Progenitor cell of endocrine pancreas (in vitro differentiated cells): Measurements from ENCODE around the gene SLC18A3. TPM values are rescaled to one million over a fixed set of nuclear protein-coding genes. Genes with fewer than 3 reads are reported as not detected.

ENCODE experiments used
- DNase-seq: peaks from one replicate; pipeline ENCODE4 v3.0.0; 2021; ENCODE audit warnings: low spot score; ENCODE audit not compliant: unreplicated experiment
- H3K27ac Mint-ChIP-seq: 2 replicates; pipeline ENCODE4 v1.8.0; 2021; ENCODE audit warnings: mild to moderate bottlenecking, moderate library complexity, mixed read lengths
- H3K27me3 Mint-ChIP-seq: 2 replicates; pipeline ENCODE4 v1.8.0; 2021; ENCODE audit warnings: mixed read lengths
- H3K36me3 Mint-ChIP-seq: 2 replicates; pipeline ENCODE4 v1.8.0; 2022; ENCODE audit warnings: mixed read lengths; ENCODE audit not compliant: insufficient read depth
- H3K4me1 Mint-ChIP-seq: 2 replicates; pipeline ENCODE4 v1.8.0; 2021; ENCODE audit warnings: low read depth, mixed read lengths
- H3K4me3 Mint-ChIP-seq: 2 replicates; pipeline ENCODE4 v1.8.0; 2021; ENCODE audit warnings: low read depth, mild to moderate bottlenecking, moderate library complexity, mixed read lengths
- H3K9me3 Mint-ChIP-seq: 2 replicates; pipeline ENCODE4 v1.8.0; 2021; ENCODE audit warnings: low read depth, mixed read lengths
- total RNA-seq: library from RNA; stranded (reverse); gene quantifications from 2 replicates; pipeline ENCODE4 v1.2.1, GENCODE V29; 2021
- TF ChIP-seq, protein P1 (sequence below): fragments of 200-600 bp; sonication (generic); IDR thresholded peaks from one replicate; pipeline ENCODE4 v1.5.0; 2021; ENCODE audit warnings: antibody characterized with exemption, mild to moderate bottlenecking; ENCODE audit not compliant: unreplicated experiment

SLC18A3 gene
- total RNA-seq, 1 donor from 2014 or later = not detected

DNA sequence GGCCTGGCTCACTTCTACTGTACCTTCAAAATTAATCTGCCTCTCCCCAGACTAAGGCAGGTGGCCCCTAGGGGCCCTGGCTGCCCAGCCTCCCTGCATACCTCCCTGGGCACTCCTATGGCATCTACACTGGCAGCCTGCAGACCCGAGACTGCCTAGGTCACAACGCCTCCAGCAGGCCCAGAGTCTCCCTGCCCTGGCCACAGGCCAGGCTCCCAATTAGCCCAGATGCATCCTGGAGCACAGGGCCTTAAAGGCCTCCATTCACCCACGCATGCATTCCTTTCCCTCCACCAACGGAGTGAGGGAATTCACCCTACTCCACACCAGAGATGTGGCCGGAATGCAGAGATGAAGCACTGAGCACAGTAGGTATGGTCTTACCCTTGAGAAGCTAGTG is 5.6 kb downstream of the SLC18A3 start:
- H3K36me3 Mint-ChIP-seq = no peaks in the 10 kb centered on the region
- H3K4me1 Mint-ChIP-seq = no peaks in the 10 kb centered on the region
- H3K9me3 Mint-ChIP-seq = no peaks in the 10 kb centered on the region
- no peak overlapping the region for H3K4me3 Mint-ChIP-seq
- TF ChIP-seq, protein P1, sequence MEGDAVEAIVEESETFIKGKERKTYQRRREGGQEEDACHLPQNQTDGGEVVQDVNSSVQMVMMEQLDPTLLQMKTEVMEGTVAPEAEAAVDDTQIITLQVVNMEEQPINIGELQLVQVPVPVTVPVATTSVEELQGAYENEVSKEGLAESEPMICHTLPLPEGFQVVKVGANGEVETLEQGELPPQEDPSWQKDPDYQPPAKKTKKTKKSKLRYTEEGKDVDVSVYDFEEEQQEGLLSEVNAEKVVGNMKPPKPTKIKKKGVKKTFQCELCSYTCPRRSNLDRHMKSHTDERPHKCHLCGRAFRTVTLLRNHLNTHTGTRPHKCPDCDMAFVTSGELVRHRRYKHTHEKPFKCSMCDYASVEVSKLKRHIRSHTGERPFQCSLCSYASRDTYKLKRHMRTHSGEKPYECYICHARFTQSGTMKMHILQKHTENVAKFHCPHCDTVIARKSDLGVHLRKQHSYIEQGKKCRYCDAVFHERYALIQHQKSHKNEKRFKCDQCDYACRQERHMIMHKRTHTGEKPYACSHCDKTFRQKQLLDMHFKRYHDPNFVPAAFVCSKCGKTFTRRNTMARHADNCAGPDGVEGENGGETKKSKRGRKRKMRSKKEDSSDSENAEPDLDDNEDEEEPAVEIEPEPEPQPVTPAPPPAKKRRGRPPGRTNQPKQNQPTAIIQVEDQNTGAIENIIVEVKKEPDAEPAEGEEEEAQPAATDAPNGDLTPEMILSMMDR = no peak
- H3K27me3 Mint-ChIP-seq = peaks cover 91% of the 10 kb centered on the region
- no peak for DNase-seq
- no peak overlapping the region for H3K27ac Mint-ChIP-seq

DNA sequence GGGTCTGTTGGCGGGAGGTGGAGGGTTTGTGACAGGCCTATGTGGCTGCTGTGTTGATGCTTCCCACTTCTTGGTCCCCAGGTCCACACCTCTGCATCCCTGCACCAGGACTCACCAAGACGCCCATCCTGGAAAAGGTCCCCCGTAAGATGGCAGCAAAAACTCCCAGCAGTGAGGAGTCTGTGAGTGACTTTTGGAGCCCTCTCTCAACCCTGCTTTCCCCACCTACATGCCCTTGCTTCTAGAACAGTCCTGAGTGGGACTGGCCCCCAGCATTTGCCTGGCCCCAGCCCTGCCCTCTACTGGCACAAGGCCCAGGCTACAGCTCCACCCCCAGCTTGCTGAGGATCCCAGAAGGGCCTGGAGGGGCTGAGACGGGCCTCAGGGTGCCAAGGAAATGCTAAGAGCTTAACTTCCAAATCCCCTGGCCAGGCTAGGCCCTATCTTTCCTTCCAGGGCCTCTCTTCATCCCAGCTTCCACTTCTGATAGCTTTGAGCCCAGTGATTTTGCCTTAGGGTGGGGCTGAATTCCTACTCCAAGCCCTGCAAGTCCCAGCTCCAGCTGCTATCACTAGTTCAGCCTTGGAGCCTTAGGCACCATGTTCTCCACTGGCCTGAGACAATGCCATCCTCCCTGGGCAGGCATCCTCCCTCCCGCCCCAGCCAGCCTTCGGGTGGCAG is 6.5 kb downstream of the SLC18A3 start:
- Mint-ChIP-seq H3K36me3 (no peaks in the 10 kb centered on the region), H3K4me3 (no peak overlapping the region), H3K9me3 (no peaks in the 10 kb centered on the region), H3K27me3 (peaks cover 86% of the 10 kb centered on the region), H3K4me1 (no peaks in the 10 kb centered on the region), H3K27ac (no peak overlapping the region)
- TF ChIP-seq, protein P1 = no peak
- no peak for DNase-seq

DNA sequence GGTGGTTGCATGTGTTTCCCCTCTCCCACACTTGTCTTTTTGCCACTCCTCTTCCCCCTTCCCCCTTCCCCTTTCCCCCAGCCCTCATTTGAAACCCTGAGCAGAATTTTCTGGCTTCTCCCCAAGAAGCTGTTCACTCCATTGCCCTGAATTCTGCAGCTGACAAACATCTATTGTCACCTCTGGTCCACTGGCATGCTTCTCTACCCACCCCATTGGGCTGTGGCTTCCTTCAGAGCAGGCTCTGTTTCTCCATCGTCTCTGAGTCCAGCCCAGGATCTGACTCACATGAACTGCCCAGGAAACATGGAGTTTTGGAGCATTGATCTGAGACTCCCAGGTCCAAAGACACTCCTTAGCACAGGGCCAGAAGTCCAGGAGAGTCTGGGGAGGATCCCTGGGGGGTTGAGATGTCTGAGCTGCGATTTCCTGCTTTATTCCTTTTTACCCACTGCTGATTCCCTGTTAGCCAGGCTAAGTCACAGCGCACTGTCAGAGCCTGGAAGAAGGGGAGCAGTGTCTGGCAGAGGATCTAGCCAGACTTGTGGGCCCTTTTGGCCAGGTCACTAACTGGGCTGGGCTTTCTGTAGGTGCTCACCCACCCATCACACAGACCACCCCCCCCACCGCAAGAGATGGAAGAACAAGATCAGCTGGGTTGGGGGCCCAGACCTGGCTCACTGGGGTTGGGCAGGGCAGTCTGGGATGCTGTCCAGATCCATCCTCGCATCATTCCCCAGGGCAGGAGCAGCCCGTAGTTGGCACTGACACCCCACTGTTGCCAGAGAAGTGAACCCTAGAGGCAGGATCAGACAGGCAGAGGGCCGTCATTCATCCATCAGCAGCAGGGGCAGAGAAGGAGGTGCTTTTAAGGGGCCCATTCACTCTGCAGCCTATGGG is 7.3 kb downstream of the SLC18A3 start:
- Mint-ChIP-seq H3K27ac (no peak overlapping the region), H3K27me3 (peaks cover 84% of the 10 kb centered on the region), H3K4me3 (no peak overlapping the region), H3K9me3 (no peaks in the 10 kb centered on the region), H3K36me3 (no peaks in the 10 kb centered on the region), H3K4me1 (no peaks in the 10 kb centered on the region)
- DNase-seq = no peak
- TF ChIP-seq, protein P1 = no peak

DNA sequence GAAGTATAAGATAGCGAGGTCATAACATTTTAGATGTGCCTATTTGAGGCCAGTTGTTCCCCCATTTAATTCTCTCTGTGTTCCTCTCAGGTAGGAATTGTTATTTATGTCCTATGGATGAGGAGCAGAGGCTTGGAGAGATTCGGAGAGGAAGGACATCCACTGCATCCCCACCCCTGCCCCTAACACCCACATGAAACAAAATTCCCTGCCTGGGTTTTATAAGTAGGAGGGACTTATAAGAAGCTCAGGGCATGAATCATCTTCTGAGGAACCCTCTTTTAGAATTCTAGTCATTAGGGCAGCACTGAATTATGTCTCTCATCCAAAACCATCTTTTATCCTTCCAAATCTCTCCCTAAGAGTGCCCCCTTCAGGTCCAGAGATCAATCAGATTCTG is 8.7 kb downstream of the SLC18A3 start:
- Mint-ChIP-seq H3K36me3 (no peaks in the 10 kb centered on the region), H3K4me3 (no peak overlapping the region), H3K27ac (no peak overlapping the region), H3K9me3 (no peaks in the 10 kb centered on the region), H3K27me3 (peaks cover 81% of the 10 kb centered on the region), H3K4me1 (no peaks in the 10 kb centered on the region)
- no peak for DNase-seq
- TF ChIP-seq, protein P1 = no peak

DNA sequence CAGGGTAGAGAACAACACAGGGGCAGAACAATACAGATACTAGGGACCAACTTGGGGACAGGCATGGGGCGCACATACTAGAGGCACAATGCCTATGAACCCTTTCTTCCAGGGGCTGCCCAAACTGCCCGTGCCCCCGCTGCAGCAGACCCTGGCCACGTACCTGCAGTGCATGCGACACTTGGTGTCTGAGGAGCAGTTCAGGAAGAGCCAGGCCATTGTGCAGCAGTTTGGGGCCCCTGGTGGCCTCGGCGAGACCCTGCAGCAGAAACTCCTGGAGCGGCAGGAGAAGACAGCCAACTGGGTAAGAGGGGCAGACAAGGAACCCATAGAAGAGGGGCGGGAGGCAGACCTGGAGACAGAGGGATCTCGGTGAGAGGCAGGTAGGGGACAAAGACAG is 9.5 kb downstream of the SLC18A3 start:
- no peak for DNase-seq
- H3K9me3 Mint-ChIP-seq = no peaks in the 10 kb centered on the region

More for the DNA sequence above, 9.5 kb downstream of the SLC18A3 start:
- TF ChIP-seq, protein P1 = peak; percentile 26
- Mint-ChIP-seq H3K27ac (no peak overlapping the region), H3K4me3 (no peak overlapping the region), H3K27me3 (peaks cover 84% of the 10 kb centered on the region), H3K4me1 (no peaks in the 10 kb centered on the region), H3K36me3 (no peaks in the 10 kb centered on the region)
